WTC11 (cell line): ENCODE results near the gene MGRN1.

Source experiments
- CREB1 ChIP-seq: sonication (generic); formaldehyde crosslinking; IDR thresholded peaks from 2 replicates; pipeline ENCODE4 v1.8.0; 2023; ENCODE audit warnings: mild to moderate bottlenecking, missing genetic modification reagents
- NR1H2 ChIP-seq: sonication (generic); formaldehyde crosslinking; IDR thresholded peaks from 2 replicates; pipeline ENCODE4 v1.9.0; 2021; ENCODE audit warnings: mild to moderate bottlenecking, moderate library complexity, missing genetic modification reagents
- RELA ChIP-seq: sonication (generic); formaldehyde crosslinking; IDR thresholded peaks from 2 replicates; pipeline ENCODE4 v1.8.1; 2022; ENCODE audit warnings: missing genetic modification reagents, mild to moderate bottlenecking, borderline replicate concordance
- TEAD1 ChIP-seq: sonication (generic); formaldehyde crosslinking; IDR thresholded peaks from 2 replicates; pipeline ENCODE4 v1.8.0; 2022; ENCODE audit warnings: mild to moderate bottlenecking, missing genetic modification reagents
- ZNF423 ChIP-seq: fragments of 250-450 bp; sonication (Bioruptor Pico); IDR thresholded peaks from 2 replicates; pipeline ENCODE4 v2.1.2; 2022; ENCODE audit warnings: mild to moderate bottlenecking, moderate library complexity
- ZNF671 ChIP-seq: fragments of 250-450 bp; sonication (Bioruptor Pico); IDR thresholded peaks from 2 replicates; pipeline ENCODE4 v1.8.0; 2021; ENCODE audit warnings: mild to moderate bottlenecking
- TF ChIP-seq, protein P1 (sequence below): fragments of 200-600 bp; IDR thresholded peaks from 2 replicates; pipeline ENCODE4 v1.8.0; 2022; ENCODE audit warnings: antibody characterized with exemption
- TF ChIP-seq, protein P2 (sequence below): fragments of 250-450 bp; sonication (Bioruptor Pico); IDR thresholded peaks from 2 replicates; pipeline ENCODE4 v2.1.2; 2022; ENCODE audit warnings: mild to moderate bottlenecking, moderate library complexity
- TF ChIP-seq, protein P3 (sequence below): sonication (generic); formaldehyde crosslinking; IDR thresholded peaks from 2 replicates; pipeline ENCODE4 v1.8.1; 2023; ENCODE audit warnings: mild to moderate bottlenecking, missing genetic modification reagents, moderate library complexity
- TF ChIP-seq, protein P4 (sequence below): sonication (generic); formaldehyde crosslinking; conservative IDR thresholded peaks from 2 replicates; pipeline ENCODE4 v1.8.1; 2023; ENCODE audit warnings: mild to moderate bottlenecking, low read depth, missing genetic modification reagents, moderate library complexity
- TF ChIP-seq, protein P5 (sequence below): sonication (generic); formaldehyde crosslinking; IDR thresholded peaks from 2 replicates; pipeline ENCODE4 v1.8.1; 2022; ENCODE audit warnings: low read depth, missing genetic modification reagents, borderline replicate concordance
- TF ChIP-seq, protein P6 (sequence below): sonication (generic); formaldehyde crosslinking; IDR thresholded peaks from 2 replicates; pipeline ENCODE4 v1.8.1; 2023; ENCODE audit warnings: mild to moderate bottlenecking, moderate library complexity, missing genetic modification reagents
- TF ChIP-seq, protein P7 (sequence below): sonication (generic); formaldehyde crosslinking; IDR thresholded peaks from 2 replicates; pipeline ENCODE4 v1.8.1; 2022; ENCODE audit warnings: missing genetic modification reagents, borderline replicate concordance

DNA sequence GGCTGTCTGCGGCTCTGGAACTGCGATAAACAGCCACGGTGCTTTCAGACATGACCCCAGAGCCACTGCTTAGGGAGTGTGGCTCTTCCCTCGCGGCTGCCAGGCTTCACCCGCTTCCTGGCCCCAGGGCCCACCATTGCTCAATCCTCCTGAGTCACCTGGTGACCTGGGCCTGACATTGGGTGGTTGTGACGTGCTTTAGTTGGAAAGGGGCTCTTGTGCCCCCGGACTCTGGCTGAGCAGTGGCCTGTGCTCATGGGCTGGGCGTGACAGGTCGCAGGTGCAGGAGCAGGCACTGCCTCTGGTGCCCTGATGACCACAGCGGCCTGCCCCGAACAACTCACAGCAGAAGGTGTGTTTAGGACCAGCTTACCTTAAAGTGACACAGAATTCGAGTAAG lies 60.1 kb downstream of the MGRN1 start:
- TF ChIP-seq, protein P1, sequence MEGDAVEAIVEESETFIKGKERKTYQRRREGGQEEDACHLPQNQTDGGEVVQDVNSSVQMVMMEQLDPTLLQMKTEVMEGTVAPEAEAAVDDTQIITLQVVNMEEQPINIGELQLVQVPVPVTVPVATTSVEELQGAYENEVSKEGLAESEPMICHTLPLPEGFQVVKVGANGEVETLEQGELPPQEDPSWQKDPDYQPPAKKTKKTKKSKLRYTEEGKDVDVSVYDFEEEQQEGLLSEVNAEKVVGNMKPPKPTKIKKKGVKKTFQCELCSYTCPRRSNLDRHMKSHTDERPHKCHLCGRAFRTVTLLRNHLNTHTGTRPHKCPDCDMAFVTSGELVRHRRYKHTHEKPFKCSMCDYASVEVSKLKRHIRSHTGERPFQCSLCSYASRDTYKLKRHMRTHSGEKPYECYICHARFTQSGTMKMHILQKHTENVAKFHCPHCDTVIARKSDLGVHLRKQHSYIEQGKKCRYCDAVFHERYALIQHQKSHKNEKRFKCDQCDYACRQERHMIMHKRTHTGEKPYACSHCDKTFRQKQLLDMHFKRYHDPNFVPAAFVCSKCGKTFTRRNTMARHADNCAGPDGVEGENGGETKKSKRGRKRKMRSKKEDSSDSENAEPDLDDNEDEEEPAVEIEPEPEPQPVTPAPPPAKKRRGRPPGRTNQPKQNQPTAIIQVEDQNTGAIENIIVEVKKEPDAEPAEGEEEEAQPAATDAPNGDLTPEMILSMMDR, result no peak
- TF ChIP-seq ZNF671 (CRISPR knock-in tag) (no peak), ZNF423 (no peak), CREB1 (CRISPR knock-in tag) (no peak), RELA (CRISPR knock-in tag) (no peak), NR1H2 (CRISPR knock-in tag) (no peak), TEAD1 (no peak)
- TF ChIP-seq, protein P2, sequence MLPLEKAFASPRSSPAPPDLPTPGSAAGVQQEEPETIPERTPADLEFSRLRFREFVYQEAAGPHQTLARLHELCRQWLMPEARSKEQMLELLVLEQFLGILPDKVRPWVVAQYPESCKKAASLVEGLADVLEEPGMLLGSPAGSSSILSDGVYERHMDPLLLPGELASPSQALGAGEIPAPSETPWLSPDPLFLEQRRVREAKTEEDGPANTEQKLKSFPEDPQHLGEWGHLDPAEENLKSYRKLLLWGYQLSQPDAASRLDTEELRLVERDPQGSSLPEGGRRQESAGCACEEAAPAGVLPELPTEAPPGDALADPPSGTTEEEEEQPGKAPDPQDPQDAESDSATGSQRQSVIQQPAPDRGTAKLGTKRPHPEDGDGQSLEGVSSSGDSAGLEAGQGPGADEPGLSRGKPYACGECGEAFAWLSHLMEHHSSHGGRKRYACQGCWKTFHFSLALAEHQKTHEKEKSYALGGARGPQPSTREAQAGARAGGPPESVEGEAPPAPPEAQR (CRISPR knock-in tag), result no peak
- TF ChIP-seq, protein P3, sequence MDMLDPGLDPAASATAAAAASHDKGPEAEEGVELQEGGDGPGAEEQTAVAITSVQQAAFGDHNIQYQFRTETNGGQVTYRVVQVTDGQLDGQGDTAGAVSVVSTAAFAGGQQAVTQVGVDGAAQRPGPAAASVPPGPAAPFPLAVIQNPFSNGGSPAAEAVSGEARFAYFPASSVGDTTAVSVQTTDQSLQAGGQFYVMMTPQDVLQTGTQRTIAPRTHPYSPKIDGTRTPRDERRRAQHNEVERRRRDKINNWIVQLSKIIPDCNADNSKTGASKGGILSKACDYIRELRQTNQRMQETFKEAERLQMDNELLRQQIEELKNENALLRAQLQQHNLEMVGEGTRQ, result no peak
- TF ChIP-seq, protein P4, sequence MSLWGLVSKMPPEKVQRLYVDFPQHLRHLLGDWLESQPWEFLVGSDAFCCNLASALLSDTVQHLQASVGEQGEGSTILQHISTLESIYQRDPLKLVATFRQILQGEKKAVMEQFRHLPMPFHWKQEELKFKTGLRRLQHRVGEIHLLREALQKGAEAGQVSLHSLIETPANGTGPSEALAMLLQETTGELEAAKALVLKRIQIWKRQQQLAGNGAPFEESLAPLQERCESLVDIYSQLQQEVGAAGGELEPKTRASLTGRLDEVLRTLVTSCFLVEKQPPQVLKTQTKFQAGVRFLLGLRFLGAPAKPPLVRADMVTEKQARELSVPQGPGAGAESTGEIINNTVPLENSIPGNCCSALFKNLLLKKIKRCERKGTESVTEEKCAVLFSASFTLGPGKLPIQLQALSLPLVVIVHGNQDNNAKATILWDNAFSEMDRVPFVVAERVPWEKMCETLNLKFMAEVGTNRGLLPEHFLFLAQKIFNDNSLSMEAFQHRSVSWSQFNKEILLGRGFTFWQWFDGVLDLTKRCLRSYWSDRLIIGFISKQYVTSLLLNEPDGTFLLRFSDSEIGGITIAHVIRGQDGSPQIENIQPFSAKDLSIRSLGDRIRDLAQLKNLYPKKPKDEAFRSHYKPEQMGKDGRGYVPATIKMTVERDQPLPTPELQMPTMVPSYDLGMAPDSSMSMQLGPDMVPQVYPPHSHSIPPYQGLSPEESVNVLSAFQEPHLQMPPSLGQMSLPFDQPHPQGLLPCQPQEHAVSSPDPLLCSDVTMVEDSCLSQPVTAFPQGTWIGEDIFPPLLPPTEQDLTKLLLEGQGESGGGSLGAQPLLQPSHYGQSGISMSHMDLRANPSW (CRISPR knock-in tag), result no peak
- TF ChIP-seq, protein P5, sequence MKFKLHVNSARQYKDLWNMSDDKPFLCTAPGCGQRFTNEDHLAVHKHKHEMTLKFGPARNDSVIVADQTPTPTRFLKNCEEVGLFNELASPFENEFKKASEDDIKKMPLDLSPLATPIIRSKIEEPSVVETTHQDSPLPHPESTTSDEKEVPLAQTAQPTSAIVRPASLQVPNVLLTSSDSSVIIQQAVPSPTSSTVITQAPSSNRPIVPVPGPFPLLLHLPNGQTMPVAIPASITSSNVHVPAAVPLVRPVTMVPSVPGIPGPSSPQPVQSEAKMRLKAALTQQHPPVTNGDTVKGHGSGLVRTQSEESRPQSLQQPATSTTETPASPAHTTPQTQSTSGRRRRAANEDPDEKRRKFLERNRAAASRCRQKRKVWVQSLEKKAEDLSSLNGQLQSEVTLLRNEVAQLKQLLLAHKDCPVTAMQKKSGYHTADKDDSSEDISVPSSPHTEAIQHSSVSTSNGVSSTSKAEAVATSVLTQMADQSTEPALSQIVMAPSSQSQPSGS (CRISPR knock-in tag), result no peak
- TF ChIP-seq, protein P6, sequence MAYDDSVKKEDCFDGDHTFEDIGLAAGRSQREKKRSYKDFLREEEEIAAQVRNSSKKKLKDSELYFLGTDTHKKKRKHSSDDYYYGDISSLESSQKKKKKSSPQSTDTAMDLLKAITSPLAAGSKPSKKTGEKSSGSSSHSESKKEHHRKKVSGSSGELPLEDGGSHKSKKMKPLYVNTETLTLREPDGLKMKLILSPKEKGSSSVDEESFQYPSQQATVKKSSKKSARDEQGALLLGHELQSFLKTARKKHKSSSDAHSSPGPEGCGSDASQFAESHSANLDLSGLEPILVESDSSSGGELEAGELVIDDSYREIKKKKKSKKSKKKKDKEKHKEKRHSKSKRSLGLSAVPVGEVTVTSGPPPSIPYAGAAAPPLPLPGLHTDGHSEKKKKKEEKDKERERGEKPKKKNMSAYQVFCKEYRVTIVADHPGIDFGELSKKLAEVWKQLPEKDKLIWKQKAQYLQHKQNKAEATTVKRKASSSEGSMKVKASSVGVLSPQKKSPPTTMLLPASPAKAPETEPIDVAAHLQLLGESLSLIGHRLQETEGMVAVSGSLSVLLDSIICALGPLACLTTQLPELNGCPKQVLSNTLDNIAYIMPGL (CRISPR knock-in tag), result no peak
- TF ChIP-seq, protein P7, sequence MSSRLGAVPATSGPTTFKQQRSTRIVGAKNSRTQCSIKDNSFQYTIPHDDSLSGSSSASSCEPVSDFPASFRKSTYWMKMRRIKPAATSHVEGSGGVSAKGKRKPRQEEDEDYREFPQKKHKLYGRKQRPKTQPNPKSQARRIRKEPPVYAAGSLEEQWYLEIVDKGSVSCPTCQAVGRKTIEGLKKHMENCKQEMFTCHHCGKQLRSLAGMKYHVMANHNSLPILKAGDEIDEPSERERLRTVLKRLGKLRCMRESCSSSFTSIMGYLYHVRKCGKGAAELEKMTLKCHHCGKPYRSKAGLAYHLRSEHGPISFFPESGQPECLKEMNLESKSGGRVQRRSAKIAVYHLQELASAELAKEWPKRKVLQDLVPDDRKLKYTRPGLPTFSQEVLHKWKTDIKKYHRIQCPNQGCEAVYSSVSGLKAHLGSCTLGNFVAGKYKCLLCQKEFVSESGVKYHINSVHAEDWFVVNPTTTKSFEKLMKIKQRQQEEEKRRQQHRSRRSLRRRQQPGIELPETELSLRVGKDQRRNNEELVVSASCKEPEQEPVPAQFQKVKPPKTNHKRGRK (CRISPR knock-in tag), result no peak
